GM18870 (cell line): Measurements from ENCODE around the gene GAP43.

Experiments
- ATAC-seq: cut with Tn5 transposase; IDR thresholded peaks from one replicate; pipeline ENCODE4 v1.9.1; 2021; ENCODE audit warnings: moderate library complexity; ENCODE audit not compliant: unreplicated experiment

Gene GAP43

GRCh38 chr3:115627180-115628074 is 4.1 kb downstream of the GAP43 start:
- ATAC-seq, result peak; percentile 90

DNA sequence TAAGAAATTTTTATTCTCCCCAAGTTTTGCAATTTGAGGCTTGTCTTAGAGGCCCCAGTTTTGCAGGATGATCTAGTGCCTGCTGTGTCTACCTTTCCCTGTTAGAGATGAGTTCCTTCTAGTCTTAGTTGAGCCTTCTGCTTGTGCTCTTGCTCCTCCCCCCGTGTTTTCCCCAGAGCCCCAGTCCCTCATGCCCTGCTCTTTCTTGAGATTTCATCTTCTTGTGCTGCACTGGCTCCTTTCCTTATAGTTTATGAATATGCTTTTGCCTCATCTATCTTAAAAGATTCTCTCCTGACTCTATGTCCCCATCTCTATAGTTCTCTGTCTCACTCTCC is 4.7 kb downstream of the GAP43 start:
- ATAC-seq, result peak; percentile 35

- no peak for ATAC-seq
These were observed 7.5 kb downstream of the GAP43 start for GRCh38 chr3:115630850-115631249.

GRCh38 chr3:115632026-115632425 is 8.7 kb downstream of the GAP43 start:
- no peak for ATAC-seq

GRCh38 chr3:115633467-115633866 is 10.2 kb downstream of the GAP43 start:
- peak; percentile 43 for ATAC-seq

DNA sequence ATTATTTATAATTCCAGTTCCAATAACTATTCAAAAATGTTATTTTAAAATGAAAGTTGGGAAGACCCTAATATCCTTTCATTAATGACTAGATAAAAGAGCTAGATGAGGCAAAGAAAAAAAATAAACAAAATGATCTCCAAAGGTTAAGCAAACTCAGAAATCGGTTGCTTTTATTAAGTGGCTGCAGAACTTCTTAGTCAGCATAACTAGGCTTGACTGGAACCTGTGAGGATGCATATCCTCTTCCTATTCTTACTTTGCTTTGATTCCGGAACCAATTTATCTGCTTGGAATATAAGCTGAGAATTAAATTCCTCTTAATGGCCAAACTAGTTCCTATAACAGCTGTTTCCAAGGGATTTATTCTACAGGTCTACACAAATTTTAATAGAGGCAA is 10.7 kb downstream of the GAP43 start:
- no peak for ATAC-seq

DNA sequence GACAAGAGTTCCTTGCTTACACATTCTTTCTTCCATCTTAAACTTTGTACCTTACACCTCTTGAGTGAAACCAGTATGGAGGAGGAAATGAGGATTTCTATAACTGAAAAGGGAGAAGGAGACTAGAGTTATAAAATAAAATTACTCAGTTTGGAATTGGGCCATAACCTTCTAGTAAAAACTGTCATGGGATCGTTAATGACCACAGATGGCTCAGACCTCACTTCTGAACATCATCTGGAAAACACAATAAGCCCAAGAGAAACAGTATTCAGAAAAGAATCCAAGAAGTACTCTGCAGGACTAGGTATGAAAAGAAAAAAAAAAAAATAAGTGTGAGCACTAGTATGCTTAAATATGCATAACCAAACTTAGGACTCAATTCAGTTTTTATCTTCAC is 12.1 kb downstream of the GAP43 start:
- ATAC-seq, result no peak

GRCh38 chr3:115638241-115638640 is 14.9 kb downstream of the GAP43 start:
- ATAC-seq, result no peak

- no peak for ATAC-seq
These were observed 15.7 kb downstream of the GAP43 start for GRCh38 chr3:115638991-115639390.

- no peak for ATAC-seq
These were observed 21.1 kb downstream of the GAP43 start for GRCh38 chr3:115644391-115644790.

- ATAC-seq, result no peak
These were observed 22.8 kb downstream of the GAP43 start for GRCh38 chr3:115646027-115646690.

DNA sequence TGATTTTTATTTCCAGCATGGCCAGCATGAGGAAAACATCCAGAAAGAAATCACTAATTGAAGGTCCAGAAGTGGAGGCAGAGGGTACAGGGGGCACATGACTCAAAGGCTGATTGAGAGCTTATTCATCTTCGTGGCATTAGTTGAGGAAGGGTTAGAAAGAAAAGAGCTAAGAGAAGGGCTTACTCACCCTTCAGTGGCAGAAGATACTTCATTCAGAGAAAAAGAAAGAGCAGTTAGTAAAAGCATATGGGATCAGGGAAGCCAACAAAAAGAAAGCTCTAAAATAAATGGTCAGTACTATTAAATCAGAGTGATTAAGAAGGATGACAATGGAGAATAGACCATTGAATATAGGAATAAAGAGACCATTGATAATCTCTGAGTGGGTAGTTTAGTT is 25.2 kb downstream of the GAP43 start:
- ATAC-seq, result no peak

DNA sequence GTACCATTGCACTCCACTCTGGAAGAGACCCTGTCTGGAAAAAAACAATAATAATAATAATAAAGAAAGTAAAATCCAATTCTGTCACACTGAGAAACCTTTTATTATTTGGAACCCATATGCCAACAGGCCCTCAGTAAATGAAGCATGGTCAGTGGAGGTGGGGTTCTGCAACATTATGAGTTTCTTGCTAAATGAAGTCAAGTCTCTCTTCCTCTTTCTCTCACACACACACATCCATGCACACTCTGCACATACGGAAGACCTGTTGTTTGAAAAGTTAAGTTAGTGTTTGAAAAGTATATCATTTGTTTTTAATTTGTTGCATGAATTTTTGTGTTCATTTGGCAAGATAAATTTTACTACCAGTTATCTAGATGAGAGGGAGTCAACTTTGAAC is 27.8 kb downstream of the GAP43 start:
- ATAC-seq, result peak; percentile 58

GRCh38 chr3:115651599-115651998 is 28.3 kb downstream of the GAP43 start:
- ATAC-seq, result no peak

DNA sequence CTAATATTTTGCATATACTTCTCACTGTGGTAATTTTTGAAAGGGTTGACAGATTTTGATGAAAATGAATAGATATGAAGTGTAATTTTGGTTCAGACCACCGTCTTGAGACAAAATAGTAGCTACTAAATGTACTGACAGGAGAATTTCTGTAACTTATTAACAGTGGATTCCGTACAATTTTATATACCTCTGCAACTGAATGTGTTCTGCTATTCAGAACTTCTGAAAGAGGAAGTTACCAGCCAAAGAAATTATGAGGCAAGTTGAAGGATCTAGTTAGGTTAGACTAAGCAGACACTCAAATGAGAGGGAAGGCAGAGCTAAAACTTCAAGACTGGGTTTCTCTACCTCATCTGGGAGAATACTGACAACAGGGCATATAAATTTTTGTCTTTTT is 29.4 kb downstream of the GAP43 start:
- peak; percentile 71 for ATAC-seq

DNA sequence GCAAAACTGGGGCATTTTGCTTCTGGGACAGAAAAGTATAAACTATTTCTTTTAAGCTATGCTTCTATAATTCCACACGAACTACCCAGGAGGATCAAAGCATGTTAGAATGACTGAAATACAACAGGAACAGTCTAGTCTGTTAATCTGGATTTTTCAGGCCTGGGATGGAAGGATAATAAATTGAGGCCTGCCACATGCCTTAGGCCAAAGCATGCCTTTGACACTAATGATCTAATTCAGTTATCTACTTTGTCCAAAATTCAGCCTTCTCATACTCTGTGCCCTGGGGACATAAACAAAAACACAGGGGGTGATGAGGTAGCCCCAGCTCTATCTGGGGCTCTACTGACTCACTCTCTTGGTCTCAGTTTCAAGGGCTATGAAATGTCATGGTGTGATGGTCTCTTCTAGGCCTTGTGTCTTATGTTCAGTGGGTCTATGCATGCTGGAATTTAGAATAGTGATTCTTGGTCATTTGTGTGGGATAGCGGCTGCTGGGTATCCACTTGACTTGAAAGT is 32.5 kb downstream of the GAP43 start:
- no peak for ATAC-seq

DNA sequence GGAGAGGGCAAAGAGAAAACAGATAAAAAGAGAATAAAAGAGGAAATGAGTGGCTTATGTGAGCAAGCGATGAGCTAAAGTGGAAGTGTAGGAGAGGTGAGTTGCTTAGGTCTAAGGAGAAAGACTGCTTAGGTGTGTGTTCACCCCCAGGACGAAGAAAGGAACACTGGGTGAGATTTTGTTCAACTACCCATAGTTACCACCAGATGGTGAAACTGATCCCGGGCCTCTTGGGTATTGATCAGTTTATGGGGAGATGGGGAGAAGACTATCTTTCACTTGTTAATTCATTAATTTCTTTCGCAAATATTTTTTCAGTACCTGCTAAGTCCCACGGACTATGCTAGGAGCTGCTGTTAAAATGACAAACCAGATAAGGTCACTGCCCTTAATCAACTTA is 33.9 kb downstream of the GAP43 start:
- ATAC-seq, result no peak

DNA sequence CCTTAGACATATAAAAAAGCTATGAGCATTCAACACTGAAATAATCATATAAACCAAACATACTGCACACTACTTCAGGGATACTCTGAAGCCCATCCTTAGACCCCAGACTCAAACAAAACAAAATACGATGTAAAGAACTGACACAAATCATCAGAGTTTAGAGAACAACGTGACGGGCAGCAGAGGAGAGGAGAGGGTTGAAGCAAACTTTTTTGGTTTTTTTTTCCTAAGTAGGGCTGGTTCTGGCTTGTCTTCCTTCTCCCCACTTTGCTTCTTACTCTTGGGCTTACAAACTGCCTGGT is 34.7 kb downstream of the GAP43 start:
- ATAC-seq, result no peak

DNA sequence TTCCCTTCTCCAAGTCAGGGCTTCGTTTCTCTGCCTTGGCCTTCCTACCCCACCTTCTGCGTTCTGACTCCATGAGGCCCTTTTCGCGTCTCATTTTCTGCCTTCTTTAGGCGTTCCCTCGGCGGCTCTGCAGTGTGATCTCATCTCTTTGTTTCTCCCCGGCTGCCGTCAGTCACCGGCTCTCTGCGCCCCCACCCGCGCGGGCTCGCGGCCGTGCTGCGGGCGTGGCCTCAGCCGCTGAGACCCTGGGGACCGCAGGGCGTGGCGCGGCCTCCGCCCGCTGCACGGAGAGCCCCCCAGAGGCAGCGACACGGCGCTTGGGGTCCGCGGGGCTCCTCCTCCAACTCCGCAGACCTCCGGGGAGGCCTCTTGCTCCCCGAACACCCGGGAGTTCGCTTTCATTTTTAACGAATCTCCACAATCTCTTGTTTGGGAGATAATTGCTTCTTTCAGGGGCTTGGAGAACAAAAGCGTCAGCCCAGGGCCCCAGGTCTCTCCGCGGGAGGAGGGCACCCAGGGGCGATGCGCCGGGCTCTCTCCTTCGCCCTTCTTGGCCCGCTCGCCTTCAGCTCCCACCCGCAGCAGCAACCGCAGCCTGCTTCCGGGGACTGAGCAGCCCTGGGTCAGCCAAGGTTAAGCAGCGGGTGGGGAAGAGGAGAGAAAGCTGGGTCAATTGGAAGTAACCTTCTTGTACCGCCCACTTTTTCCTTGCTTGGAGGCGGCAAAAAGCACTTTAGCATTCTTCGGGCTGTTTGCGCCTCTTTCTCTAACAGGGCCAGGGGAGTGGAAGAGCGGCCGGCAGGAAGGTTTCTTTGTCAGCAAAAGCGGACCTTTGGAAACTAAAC is 35.2 kb downstream of the GAP43 start:
- peak; percentile 59 for ATAC-seq

GRCh38 chr3:115659253-115660220 is 36.2 kb downstream of the GAP43 start:
- ATAC-seq, result peak; percentile 18
